GM19397 (cell line): Measurements from ENCODE around the gene PYHIN1.
"Not testable (repeated sequence)": the region's sequence is repeated elsewhere in the genome, so short reads cannot be mapped to it uniquely, and the experiment has no call there.

ENCODE experiments used
- ATAC-seq: cut with Tn5 transposase; IDR thresholded peaks from one replicate; pipeline ENCODE4 v1.9.1; 2021; ENCODE audit warnings: mild to moderate bottlenecking, moderate library complexity; ENCODE audit not compliant: unreplicated experiment

The PYHIN1 gene

DNA sequence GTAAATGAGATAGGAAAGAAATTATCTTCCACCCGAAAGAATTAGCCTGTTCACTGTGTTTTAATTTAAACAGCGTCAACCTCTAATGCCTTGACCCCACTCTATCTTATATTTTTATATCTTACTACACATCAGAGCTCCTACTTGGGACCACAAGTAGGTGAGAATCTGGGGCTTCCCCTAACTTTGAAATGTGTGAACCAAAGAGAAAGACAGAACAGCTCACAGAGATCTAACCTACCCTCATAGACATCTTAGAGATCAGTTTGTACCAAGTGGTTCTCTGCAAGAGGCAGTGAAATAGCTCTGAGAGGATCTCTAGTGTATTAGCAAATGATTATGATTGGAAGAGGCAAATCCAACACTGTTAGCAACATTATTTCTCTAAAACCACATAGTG is 47.4 kb downstream of the PYHIN1 start:
- no peak for ATAC-seq

DNA sequence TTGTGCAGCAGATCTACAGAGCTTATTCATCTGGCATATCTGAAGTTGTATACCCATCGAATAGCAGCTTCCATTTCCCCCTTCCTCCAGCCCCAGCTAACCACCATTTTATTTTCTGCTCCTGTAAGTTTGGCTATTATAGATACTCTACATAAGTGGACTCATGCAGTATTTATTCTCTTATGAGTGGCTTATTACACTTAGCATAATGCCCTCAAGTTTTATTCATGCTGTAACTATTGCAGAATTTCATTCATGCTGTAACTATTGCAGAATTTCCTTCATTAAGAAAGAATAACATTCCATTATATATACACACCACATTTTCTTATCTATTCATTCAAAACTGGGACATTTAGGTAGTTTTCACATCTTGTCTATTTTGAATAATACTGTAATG is 47.9 kb downstream of the PYHIN1 start:
- no peak for ATAC-seq

DNA sequence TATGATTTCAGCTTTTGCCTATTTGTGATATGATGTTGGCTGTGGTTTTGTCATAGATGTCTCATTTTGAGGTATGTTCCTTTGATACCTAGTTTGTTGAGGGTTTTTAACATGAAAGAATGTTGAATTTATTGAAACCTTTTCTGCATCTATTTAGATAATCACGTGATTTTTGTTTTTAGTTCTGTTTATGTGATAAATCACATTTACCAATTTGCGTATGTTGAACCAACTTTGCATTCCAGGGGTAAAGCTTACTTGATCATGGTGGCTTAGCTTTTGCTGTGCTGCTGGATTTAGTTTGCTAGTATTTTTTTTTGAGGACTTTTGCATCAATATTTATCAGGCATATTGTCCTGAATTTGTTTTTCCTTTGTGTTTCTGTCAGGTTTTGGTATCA is 51.9 kb downstream of the PYHIN1 start:
- ATAC-seq, result no peak

DNA sequence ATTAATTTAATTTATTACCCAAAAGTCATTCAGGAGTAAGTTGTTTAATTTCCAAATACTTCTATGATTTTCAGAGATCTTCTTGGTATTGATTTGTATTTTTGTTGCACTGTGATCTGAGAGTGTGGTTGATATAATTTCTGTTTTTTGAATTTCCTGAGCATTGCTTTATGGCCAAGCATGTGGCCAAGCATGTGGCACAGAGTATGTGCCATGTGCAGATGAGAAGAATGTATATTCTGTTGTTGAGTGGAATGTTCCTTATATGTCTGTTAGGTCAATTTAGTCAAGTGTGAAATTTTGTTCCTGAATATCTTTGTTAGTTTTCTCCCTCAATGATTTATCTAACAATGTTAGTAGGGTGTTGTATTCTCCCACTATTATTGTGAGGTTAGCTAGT is 53.0 kb downstream of the PYHIN1 start:
- ATAC-seq, result no peak

DNA sequence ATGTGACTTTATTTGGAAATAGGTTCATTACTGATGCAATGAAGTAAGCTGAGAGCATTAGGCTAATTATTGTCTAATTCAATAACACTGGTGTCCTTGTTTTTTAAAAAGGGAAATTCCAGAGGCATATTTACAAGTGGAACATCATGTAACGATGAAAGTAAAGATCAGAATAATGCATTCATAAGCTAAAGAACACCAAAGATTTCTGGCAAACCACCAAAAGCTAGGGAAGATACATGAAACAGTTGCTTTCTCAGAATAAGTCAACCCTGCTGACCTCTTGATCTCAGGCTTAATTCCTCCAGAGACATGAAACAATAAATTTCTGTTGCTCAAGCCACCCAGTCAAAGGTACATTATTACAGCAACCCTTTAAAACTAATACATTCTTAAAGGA is 58.1 kb downstream of the PYHIN1 start:
- no peak for ATAC-seq

DNA sequence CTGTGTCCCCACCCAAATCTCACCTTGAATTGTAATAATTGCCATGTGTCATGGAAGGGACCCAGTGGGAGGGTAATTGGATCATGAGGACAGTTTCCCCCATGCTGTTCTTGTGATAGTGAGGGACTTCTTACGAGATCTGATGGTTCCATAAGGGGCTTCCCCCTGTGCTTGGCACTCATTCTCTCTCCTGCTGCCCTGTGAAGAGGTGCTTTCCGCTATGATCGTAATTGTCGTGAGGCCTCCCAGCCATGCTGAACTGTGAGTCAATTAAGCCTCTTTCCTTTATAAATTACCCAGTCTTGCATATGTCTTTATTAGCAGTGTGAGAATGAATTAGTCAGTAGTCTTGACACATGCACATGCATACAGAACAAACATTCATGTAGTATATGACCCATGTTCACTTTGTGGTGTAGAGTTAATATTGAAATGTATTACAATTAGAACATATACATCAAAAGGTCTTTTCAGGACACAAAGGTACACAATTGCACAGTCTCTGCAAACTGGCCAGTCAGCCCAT is 61.5 kb downstream of the PYHIN1 start:
- ATAC-seq, result no peak

DNA sequence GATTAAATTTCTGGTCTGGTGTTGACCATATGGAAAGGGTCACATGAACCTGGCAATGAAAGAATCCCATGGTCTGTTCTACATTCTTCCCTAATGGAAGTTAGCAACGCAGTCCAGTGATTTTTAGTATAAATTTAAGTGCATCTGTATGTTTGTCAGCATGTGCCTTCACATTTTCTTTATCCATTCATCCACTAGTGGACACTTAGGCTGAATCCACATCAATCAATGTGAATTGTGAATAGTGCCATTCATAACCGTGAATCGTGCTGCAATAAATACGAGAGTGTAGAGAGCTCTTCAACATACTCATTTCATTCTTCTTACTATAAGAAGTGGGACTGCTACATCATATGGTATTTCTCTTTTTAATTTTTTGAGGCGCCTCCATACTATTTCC is 65.6 kb downstream of the PYHIN1 start:
- no peak for ATAC-seq

DNA sequence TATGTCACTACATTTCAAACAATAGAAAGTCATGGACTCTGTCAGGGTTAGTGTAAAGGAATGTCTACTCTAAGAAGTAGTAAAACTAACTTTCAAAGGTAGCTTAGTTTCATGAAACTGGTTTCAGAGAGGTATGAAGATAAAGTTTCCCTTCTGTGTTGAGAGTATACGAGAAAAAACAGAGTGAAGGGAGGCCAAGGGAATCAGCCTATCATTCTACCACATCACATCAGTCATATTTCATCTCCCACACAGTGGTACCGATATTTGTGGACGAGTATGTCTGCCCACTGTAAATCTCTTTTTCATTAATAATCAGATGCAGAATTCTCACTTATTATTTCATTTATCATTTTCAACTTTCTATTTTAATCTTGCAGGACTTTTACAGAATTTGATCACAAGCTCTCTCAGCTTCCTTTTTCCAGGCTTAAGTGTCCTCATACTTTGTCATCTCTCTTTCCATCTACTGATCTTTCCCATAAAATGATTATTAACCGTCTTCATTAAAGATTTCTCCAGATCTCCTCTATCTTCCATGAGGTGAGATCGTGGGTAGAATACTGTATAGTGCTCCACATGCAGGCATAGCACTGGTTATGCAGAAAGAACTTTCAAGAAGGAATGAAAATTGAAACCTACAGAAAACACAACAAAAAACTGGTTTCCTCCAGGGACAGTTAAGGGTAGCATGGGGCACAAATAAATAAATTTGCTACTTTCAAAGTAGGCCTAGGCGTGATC is 66.9 kb downstream of the PYHIN1 start:
- ATAC-seq, result no peak

DNA sequence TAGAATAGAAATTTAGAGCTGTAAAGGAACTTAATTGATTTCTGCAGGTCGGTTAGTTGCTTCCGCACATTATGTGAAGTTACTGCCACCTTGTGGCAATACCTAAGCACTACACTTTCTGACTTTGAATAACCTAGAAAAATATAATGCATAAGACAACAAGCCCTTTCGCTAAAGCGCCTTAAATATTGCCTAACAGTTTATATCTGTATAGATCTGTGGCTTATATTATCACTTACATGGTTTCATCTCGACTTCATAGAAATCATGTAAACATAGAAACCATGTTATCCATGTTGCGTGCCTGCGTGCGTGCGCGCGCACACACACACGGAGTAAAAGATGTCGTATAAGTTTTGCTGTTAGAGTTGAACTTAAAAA is 67.4 kb downstream of the PYHIN1 start:
- ATAC-seq, result no peak

DNA sequence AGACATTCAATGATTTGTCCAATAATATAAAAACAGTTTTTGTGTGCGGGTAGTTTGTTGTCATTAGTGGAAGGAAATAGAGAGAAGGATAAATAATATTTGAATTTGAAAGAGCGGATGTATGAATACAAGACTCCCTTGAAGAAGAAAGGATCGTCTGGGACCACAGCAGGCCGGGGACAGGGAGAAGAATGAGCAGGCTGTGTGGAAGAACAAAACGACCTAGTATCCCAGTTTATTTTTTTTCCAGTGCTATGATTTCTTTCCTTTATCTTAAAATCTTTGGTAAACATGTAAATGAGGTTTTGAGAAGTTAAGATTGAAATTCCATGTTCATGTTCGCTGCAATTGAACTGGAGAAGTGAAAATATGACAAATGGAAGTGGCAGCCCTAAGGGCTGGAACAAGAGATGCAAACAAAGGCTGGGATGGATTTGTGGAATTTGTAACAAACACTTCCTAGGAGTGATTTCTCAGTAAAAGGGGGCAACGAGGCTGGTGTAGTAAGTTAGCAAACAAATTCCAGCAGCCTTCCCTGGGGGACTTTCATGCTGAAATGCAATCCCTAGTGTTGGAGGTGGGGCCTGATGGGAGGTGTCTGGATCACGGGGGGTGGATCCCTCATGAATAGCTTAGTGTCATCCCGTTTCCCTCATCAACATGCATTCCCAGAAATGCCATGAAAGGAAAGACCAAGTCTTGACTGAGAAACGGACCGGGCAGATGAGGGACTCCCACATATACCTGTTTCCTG is 68.1 kb downstream of the PYHIN1 start:
- no peak for ATAC-seq

DNA sequence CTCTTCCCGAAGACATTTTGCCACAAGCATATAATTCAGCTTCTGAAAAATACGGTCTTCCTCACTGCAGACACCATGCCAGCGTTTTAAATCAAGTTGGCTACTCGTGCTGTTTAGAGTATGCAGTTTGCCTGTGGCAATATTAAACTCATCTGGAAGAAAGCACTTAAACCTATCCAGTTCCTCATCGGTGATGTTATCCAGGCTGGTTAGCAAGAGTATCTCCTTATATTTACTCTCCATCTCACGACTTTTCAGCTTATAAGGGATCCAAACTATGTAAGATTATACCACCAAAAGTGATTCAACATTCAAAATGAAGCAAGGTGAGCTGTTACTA is 68.7 kb downstream of the PYHIN1 start:
- ATAC-seq, result no peak

DNA sequence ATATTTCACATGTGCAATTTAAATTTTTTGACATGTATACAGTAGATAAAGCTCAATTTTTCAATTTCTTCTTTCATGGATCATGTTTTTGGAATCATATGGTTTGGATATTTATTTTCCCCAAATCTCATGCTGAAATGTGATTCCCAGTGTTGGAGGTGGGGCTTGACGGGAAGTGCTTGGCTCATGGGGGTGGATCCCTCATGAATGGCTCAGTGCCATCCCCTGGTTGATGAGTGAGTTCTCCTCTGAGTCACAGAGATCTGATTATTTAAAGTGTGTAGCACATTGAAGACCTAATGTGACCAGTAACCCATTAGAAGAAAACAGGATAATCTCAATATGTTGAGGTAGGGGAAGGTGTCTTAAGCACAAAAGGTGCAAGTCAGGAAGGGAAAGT is 69.3 kb downstream of the PYHIN1 start:
- no peak for ATAC-seq

DNA sequence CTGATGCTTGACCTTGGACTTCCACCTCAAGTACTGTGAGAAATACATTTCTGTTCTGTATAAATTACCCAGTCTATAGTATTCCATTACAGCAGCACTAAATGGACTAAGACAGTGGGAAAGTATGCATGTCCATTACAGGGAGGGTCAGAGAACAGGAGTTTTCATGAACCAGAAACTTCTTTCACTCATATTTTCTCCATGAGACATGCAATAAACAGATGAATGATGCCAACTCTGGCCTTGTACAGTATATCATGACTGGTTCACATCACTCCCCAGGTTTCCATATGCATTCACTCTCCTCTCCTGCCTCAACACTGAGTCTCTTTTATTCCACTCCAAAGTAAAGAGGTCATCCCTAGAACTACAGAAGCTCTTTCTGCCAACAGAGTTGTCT is 73.8 kb downstream of the PYHIN1 start:
- no peak for ATAC-seq

DNA sequence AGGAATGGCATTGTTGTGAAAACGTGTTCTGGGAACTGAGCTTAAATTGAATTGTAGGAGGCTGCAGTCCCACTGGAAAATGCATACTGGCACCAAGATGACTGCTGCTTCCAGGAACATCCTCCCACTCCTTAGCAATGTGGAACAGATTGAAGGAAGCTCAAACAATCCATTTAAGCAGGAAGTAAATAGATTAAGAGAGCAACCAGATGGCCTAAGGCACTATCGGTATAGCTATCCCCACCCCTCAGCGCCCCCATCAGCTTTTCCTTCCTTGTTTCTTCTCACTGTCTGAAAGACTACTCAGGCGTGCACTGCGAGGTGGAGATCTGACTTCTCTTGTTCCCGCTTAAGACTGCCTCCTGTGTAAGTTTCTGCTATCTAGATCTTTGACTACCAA is 74.3 kb downstream of the PYHIN1 start:
- ATAC-seq, result no peak

DNA sequence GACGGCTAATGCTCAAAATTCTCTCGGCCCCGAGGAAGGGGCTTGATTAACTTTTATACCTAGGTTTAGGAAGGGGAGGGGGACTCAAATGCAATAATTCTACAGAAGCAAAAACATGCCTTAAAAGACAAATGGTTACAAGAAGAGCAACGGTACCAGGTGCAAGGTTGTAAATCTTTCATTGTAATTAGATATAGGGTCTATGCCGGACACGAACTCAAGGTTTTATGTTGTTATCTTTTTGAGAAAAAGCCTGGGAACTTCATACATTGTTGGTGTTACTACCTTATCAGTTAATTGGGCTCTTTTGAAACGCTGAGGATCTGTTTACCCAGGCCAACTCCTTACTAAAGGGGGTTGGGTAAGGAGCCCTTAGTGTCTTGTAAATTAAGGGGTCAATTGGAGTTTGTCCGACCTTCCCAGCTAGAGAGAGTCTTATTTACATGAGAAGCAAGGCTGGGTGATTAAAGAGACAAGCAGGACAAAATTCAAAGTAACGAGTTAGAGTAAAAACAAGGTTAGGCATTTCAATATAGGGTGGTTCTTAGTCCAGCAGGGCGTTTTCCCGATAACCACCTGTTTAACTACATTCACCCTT is 75.0 kb downstream of the PYHIN1 start:
- not testable (repeated sequence) for ATAC-seq

DNA sequence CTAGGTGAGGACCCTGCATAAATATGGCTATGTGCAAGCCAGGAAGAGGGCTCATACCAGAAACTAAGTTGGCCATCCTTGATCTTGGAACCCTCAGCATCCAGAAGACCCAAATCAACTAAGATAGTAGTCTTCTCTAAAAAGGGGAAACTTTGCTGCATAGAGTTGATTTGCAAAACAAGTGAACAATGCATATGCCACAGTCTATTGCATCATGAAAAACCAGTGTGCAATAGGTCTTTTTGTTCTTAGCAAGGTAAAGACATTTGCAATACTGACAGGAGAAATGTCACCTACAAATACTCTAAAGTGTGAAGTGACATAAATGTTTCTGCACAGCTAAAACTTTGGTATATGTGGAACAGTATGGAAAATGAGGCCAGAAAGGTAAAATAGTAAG is 76.4 kb downstream of the PYHIN1 start:
- no peak for ATAC-seq

DNA sequence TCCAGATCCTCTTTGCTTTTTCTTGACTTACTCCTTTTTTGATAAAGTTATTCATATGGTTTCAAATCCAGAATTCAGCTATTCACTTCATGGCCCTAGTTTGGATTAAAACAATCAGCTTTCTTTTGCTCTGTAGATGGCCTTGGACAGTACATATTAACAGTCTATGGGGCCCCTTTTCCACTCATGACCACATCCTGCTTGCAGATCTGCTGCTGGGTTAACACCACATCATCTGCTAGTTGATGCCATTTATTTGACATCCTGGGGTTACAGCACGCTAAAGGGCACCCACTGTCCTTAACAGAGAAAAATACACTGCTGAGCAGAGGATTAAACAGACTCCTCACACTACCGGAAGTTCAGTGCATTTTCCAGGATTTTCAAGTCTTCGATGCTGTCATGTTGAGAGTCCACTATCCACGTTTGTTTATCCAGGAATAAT is 77.4 kb downstream of the PYHIN1 start:
- ATAC-seq, result peak; percentile 76

DNA sequence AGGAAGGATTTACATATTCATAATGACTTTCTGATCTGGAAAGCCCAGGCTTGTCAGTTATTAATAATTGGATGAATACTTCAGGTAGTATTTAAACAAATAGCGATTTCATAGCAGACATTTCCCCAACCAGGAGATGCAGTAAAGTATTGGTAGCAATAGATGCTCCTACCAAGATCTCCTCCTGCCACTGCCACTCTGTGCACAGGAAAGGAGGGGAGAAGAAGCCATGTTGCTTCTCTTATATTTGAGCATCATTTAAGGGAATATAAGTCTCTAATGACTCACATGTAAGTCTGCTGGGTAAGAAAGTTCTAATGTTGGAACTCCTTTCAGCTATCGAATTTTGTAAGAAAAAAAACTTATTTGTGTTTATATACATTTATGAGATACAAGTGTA is 77.9 kb downstream of the PYHIN1 start:
- no peak for ATAC-seq

DNA sequence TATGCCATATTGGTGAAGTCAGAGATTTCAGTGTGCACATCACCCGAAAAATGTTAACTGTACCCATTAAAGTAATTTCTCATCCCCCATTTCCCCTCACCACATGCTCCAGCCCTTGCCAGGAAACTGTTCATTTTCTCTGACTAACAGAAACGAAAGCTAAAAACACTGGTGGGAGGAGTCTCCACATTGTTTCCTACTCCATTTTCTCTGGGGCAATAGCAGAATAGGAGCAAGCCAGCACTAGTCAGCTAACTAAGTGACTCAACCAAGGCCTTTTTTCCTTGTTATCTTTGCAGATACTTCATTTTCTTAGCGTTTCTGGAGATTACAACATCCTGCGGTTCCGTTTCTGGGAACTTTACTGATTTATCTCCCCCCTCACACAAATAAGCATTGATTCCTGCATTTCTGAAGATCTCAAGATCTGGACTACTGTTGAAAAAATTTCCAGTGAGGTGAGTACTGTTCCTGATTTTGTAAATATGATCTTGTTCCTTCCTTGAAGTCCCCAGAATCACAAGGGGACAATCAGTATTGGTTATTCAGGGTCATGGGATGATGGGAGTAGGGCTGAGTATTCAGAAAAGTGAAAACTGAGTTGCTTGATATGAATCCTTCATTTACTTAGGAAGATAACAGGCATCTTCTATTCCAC is 78.5 kb downstream of the PYHIN1 start, which contains the start of gene IFI16:
Gene IFI16, plus strand, starts transcription at position 204 of the 658 bp plus-strand sequence. CDS start 4,774 bp downstream, outside the sequence.
- peak; percentile 56 for ATAC-seq

DNA sequence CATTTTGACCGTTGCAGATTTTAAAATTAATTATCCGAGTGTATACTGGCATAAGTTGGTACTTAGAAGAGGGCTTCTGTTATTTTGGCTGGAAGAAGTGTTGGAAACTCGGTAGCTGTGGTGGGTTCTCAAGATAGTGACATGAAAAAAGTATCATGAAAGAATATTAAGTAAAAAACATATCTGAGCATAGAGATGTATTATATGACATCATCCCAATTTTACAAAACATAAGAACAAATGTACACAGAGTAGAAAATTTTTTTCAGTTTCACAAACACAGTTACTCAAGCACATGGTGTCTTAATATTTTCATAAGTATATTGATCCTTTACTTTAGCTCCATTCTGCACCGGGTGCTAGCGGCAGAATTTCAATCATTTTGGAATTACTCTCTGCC is 79.0 kb downstream of the PYHIN1 start:
- no peak for ATAC-seq

DNA sequence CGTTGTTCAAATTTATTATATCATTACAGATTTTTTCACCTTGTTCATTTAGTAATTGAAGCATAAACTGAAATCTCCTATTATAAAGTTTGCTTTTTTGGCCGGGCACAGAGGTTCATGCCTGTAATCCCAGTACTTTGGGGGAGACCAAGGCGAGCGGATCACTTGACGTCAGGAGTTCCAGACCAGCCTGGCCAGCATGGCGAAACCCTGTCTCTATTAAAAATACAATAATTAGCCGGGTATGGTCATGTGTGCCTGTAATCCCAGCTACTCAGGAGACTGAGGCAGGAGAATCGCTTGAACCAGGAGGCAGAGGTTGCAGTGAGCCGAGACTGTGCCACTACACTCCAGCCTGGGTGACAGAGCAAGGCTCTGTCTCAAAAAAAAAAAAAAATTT is 79.6 kb downstream of the PYHIN1 start:
- ATAC-seq, result not testable (repeated sequence)
